Ammon's horn (tissue), 1 donor: ENCODE data around the gene CHCHD4.
"Not testable (repeated sequence)": the region's sequence is repeated elsewhere in the genome, so short reads cannot be mapped to it uniquely, and the experiment has no call there.

ENCODE experiments used
- DNase-seq: peaks from one replicate; pipeline ENCODE4 v3.0.0-alpha.2; 2016; ENCODE audit warnings: low spot score

CHCHD4 gene

GRCh38 chr3:14119651-14120050 is 5.0 kb downstream of the CHCHD4 start:
- DNase-seq: no peak

GRCh38 chr3:14118400-14119381 is 6.0 kb downstream of the CHCHD4 start:
- DNase-seq: no peak

DNA sequence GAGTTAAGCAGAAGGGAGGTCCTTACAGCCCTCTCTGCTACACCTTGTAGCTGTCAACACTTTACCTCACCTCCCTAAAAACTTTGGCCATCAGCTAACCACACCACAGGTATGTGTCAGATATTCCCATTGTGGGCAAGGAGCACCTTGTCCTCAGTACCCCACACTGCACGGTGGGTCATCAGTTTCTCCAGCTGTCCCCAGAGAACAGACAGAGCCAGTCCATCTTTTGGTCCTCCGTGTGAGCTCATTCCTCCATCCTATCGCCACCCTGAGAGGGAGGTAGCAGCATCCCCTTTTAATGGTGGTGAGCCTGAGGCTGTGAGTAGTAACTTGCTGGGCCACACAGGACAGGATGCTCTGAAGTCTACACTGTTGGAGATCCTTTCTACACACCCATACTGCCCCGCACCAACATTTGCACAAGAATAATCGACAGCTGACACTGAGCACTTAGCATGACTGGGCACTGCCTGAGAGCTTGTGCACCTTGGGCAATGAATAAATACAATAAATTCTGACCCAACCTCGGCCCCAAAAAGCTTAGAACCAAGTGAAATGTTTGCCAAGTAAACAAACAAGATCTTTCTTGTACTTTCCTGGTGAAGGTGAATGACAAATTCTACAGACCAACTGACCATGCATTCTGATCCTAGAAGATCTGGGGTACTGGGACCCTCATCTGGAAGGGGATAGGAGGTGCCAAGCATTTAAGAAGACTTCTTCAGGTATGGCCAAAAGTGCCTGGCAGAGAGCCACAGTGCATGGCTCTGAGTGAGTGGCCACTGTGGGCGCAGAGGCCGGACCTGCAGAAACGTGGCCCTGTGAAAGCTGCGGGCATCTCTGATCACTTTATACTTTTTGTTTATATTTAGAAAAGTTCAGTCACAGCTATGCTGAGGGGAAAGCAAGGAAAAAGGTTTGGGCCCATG is 6.9 kb downstream of the CHCHD4 start:
- no peak for DNase-seq

- no peak for DNase-seq
These were observed 10.6 kb downstream of the CHCHD4 start for GRCh38 chr3:14113965-14114635.

DNA sequence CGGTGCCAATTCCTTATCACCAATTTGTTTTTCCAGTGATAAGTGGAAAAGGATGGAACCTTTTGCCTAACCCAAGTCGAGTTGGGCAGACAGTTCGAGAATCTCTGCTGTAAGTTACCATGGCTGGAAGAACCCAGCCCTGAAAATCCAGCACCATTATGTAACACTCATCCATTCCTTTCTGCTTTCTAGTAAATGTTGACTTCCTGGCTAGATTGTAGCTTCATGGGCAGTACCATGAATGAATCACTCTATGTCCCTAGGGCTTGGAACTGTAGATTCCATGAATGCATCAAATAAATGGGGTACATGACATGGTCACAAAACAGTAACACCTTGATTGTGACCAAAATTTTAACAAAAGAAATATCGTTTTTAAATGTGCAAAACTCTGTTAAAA is 14.0 kb downstream of the CHCHD4 start:
- no peak for DNase-seq

DNA sequence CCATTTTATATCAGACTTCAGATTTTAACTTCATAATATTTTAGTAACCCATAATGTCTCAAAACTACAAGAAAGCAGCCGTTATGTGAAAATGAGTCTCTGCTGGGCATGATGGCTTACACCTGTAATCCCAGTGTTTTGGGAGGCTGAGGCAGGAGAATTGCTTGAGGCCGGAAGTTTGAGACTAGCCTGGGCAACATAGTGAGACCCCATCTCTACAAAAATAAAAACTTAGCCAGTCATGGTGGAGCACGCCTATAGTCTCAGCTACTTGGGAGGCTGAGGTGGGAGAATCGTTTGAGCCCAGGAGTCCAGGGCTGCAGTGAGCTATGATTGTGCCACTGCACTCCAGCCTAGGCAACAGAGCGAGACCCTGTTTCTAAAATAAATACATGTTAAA is 14.8 kb downstream of the CHCHD4 start:
- DNase-seq: not testable (repeated sequence)

DNA sequence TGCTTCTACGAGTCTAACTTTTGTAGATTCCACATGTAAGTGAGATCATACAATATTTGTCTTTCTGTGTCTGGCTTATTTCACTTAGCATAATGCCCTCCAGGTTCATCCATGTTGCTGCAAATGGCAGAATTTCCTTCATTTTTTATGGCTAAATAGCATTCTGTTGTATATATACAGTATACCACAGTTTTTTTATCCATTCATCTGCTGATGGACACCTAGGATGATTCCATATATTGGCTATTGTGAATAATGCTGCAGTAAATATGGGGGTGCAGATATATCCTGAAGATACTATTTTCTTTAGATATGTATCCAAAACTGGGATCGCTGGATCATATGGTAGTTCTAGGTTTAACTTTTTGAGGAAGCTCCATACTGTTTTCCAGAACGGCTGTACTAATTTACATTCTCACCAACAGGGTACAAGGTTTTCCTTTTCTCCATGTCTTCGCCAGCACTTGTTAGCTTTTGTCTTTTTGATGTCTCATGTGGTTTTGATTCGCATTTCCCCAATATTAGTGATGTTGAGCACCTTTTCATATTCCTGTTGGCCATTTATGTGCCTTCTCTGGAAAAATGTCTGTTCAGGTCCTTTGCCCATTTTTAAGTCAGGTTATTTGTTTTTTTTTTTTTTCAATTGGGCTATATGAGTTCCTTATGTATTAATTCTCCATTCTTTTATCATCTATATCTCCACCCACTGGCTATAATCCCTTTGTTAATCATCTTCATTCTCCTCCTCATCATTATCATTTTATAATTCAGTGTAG is 26.9 kb downstream of the CHCHD4 start:
- no peak for DNase-seq

- DNase-seq: no peak
These were observed 27.9 kb downstream of the CHCHD4 start for GRCh38 chr3:14096742-14097141.

GRCh38 chr3:14093831-14094230 is 30.8 kb downstream of the CHCHD4 start:
- DNase-seq: no peak

- no peak for DNase-seq
These were observed 32.2 kb downstream of the CHCHD4 start for GRCh38 chr3:14092464-14092863.

- DNase-seq: not testable (repeated sequence)
These were observed 32.7 kb downstream of the CHCHD4 start for GRCh38 chr3:14091959-14092358.

GRCh38 chr3:14087461-14087860 is 37.2 kb downstream of the CHCHD4 start:
- DNase-seq: not testable (repeated sequence)

- DNase-seq: no peak
These were observed 42.5 kb downstream of the CHCHD4 start for GRCh38 chr3:14082108-14082657.

DNA sequence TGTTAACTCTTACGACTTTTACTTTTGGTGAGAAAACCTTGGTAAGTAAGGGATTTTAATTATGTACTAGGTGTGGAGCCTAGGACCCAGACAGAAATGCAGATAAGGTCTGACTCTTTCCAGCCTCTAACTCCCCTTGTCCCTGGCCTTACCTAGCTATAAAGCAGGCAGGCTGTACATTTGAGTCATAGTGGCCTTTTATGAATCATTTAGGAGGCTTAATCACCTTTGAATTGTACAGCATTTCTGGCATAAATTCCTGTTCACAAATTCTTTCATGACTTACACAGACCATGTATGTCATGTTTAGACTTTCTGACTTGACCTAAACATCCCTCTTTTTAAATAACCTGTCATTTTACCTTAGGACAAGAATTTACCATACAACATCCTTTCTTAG is 47.4 kb downstream of the CHCHD4 start:
- DNase-seq: no peak

DNA sequence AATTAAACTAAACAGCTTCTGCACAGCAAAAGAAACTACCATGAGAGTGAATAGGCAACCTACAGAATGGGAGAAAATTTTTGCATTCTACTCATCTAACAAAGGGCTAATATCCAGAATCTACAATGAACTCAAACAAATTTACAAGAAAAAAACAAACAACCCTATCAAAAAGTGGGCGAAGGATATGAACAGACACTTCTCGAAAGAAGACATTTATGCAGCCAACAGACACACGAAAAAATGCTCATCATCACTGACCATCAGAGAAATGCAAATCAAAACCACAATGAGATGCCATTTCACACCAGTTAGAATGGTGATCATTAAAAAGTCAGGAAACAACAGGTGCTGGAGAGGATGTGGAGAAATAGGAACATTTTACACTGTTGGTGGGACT is 49.4 kb downstream of the CHCHD4 start:
- not testable (repeated sequence) for DNase-seq

- DNase-seq: no peak
These were observed 59.8 kb downstream of the CHCHD4 start for GRCh38 chr3:14064910-14065309.

GRCh38 chr3:14063152-14063551 is 61.5 kb downstream of the CHCHD4 start:
- no peak for DNase-seq
